GM21367 (cell line): ENCODE results near the gene ARMH1.

ENCODE experiments used
- ATAC-seq: cut with Tn5 transposase; IDR thresholded peaks from one replicate; pipeline ENCODE4 v1.9.1; 2021; ENCODE audit not compliant: unreplicated experiment

ARMH1 gene

GRCh38 chr1:44643721-44644334 lies 30.7 kb upstream of the ARMH1 start:
- ATAC-seq: no peak

DNA sequence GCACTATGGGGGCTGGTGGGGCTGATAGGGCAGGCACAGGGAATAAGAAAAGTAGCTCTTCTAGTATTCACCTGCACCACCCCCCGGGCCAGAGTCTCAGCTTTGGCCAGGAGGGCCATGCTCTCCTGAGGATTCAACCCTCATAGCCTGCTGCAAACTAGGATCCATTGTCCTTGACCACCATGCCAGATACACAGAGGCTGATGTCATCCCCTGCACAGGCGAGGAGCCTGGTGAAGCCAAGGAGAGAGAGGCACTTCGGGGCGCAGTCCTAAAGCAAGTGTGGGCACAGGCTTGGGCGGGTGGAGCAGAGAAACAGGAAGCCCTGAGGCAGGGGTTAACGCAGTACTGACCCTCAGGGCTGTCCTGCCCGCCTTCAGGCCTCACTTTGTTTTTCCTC lies 29.7 kb upstream of the ARMH1 start:
- no peak for ATAC-seq

- ATAC-seq: no peak
Observed at GRCh38 chr1:44645476-44646244, 28.9 kb upstream of the ARMH1 start.

- no peak for ATAC-seq
Observed at GRCh38 chr1:44646261-44647110, 28.0 kb upstream of the ARMH1 start.

DNA sequence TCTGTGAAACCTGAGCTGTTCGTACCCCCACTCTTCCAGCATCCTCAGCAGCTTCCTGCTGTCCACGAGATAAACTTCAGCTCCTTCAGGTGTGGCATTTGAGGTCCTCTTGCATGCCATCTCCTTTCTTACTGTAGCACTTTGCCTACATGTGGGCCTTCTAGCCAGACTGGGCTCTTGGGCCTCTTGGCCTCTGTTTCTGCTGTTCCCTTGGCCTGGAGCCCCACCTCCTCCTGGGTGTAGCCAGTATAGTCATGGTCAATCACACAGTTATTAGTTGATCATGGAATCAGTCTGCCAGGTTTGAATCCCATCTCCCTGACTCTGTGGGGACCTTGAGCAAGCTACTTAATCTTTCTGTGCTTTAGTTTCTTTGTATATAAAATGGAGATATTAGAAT lies 26.6 kb upstream of the ARMH1 start:
- ATAC-seq: no peak

- no peak for ATAC-seq
Observed at GRCh38 chr1:44648529-44649250, 25.8 kb upstream of the ARMH1 start.

DNA sequence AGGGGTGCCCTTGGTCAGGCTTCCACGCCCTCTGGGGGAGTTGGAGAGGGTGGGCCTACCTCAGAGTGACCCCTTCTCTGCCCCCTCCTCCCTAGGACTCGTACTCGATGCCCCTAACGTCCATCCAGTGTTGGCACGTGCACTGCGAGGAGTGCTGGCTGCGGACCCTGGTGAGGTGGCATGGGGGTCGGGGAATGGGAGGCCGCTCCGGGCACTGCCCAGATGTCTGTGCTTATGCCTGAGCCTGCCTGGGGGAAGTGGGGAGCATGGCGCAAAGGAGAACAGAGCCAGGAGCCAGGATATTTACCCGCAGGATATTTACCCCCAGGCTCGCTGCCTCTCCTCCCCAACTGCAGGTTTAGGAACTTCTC lies 24.7 kb upstream of the ARMH1 start:
- ATAC-seq: no peak

DNA sequence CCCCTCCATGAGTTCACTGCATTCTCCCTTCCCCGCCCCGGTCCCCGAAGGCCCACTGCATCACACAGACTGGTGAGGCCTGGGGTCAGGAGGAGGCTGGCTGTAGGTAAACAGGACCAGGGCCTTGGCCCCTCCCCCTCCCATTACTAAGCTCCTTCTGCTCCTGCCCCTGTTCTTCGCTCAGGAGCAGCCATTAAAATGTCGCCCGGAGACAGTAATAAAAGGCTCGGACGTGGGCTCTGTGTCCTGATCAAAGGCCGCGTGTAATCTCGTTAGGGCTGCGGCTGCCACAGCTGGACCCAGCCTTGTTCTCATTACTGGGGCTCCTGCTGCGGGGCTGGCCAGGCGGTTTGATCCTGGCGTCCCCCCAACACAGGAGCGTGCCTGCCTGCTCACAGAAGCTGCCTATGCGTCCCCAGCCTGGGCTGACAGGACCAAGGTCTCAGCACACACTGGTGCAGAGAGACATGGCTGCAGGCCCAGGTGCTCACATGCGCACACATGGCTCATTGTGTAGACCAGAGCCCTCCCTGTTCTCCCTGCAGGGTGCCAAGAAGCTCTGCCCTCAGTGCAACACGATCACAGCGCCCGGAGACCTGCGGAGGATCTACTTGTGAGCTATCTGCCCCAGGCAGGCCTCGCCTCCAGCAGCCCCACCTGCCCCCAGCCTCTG lies 24.2 kb upstream of the ARMH1 start:
- no peak for ATAC-seq

DNA sequence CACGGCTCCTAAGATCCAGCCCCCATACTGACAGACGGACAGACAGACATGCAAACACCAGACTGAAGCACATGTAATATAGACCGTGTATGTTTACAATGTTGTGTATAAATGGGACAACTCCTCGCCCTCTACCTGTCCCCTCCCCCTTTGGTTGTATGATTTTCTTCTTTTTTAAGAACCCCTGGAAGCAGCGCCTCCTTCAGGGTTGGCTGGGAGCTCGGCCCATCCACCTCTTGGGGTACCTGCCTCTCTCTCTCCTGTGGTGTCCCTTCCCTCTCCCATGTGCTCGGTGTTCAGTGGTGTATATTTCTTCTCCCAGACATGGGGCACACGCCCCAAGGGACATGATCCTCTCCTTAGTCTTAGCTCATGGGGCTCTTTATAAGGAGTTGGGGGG lies 23.4 kb upstream of the ARMH1 start:
- no peak for ATAC-seq

GRCh38 chr1:44652445-44653106 lies 21.9 kb upstream of the ARMH1 start:
- peak; percentile 54 for ATAC-seq

- no peak for ATAC-seq
Observed at GRCh38 chr1:44653107-44653964, 21.2 kb upstream of the ARMH1 start.

DNA sequence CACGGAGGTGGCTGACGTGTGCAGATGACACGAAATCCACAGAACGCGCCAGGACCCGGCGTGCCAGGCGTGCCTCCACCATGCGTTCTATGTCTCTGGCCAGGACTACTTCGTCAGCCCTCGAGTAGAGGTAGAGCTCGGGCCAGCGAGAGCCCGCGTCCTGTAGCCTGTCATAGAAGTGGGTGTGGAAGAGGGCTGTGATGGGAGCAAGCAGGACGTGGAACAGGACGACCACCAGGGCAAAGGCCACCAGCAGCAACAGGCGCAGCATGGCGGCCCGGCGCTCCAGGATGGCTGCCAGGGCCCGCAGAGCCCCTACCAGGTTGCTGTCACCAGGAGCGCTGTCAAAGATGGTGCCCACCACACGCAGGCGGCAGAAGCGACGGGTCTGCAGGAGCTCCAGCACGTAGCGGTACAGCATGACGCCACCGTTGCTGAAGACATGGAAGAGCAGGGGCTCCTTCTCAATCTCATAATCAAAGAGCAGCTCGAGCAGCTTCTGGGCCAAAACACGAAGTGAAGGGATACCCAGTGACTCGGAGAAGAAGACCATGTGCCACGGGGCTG lies 19.8 kb upstream of the ARMH1 start:
- no peak for ATAC-seq

- ATAC-seq: no peak
Observed at GRCh38 chr1:44655609-44656008, 18.9 kb upstream of the ARMH1 start.

DNA sequence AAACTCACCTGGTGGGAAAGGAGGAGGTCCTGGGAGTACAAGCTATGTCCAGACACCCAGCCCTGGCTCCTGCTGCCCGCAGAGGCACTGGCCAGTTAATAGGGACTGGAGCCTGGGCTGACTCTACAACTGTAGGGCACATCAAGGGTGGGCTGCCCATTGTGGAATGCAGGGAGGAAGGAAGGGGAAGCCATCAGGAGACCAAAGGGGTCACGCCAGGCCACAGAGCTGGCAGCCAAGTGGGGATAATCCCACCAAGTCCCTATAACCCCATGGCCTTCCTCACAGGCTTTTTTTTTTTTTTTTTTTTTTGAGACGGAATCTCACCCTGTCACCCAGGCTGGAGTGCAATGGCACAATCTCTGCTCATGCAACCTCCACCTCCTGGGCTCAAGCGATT lies 14.9 kb upstream of the ARMH1 start:
- ATAC-seq: no peak

GRCh38 chr1:44660176-44660575 lies 14.3 kb upstream of the ARMH1 start:
- ATAC-seq: no peak

DNA sequence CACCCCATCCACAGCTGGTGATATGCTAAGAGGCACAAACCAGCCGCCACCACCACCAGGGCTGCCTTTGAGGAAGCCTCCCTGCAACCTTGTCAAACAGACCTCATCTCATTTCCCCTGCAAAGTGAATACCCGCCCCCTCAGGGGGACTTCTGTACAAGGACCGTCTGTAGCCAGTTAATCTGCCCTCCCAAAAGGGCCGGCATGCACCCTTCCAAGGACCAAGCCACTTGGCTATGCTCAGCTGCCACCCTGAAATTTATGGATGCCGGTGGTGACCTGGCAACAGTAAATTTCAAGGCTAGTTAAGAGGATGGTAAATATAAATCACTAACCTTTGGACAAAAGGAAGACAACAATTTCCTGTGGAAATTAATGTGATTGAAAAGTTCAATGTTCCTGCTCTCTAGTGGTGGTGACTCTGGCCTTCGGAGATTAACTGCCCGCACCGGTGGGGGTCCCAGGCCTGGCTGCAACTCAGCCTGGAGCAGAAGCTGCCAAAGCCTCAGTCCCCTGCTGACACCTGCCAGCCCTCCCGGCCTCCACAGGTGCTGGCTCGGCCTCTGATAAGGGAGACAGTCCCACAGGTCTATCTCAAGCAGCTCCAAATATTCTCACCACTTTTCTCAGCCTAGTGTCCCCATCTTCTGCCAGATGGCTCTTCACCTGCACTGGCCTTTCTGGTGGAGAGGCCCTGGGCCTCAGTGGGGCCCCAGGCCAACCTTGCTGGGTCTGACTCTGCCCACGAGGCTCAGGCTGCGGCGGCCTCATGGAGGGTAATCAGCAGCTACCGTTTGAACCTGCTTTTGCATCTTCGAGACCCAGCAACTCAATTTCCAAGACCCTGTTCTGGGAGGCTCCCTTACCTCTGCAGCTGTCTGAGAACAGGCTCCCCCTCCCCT lies 12.5 kb upstream of the ARMH1 start:
- ATAC-seq: no peak

GRCh38 chr1:44662683-44663030 lies 11.9 kb upstream of the ARMH1 start:
- no peak for ATAC-seq

GRCh38 chr1:44663417-44663816 lies 11.1 kb upstream of the ARMH1 start:
- ATAC-seq: no peak
